Activated naive CD4-positive, alpha-beta T cell treated with anti-CD3 and anti-CD28 coated beads, Interleukin-2, amount 50 U/mL, for 24 hours (primary cell): ENCODE data around the gene GALNT16.

Experiments used
- H3K27ac Mint-ChIP-seq: one replicate; pipeline ENCODE4 v1.8.0; 2021; ENCODE audit warnings: mild to moderate bottlenecking, mixed read lengths
- H3K27me3 Mint-ChIP-seq: one replicate; pipeline ENCODE4 v1.8.0; 2021; ENCODE audit warnings: mixed read lengths
- H3K36me3 Mint-ChIP-seq: one replicate; pipeline ENCODE4 v1.8.0; 2021; ENCODE audit warnings: mixed read lengths
- H3K4me1 Mint-ChIP-seq: one replicate; pipeline ENCODE4 v1.8.0; 2021; ENCODE audit warnings: mixed read lengths
- H3K4me3 Mint-ChIP-seq: one replicate; pipeline ENCODE4 v1.8.0; 2021; ENCODE audit warnings: mild to moderate bottlenecking, mixed read lengths
- H3K9me3 Mint-ChIP-seq: one replicate; pipeline ENCODE4 v1.8.0; 2021; ENCODE audit warnings: mixed read lengths

Gene GALNT16

DNA sequence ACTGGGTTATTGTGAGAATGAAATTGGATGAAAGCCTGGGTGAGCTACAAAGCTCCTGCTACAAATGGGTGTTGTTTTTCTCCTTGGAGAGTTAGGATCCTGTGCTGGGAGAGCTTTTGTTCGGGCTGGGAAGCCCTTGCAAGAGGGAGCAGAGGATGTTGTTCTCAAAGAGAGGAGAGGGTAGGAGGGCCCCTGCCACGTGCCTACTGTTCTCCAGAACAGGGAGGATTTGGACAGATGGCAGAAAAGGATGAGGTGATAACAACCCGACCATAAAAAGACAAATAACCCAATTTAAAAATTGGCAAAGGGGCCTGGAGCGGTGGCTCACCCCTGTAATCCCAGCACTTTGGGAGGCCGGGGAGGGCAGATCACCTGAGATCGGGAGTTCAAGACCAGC, 68.8 kb downstream of the GALNT16 start:
- Mint-ChIP-seq H3K36me3 (no peaks in the 10 kb centered on the region), H3K4me1 (no peaks in the 10 kb centered on the region), H3K9me3 (no peaks in the 10 kb centered on the region), H3K27me3 (no peaks in the 10 kb centered on the region), H3K27ac (no peak overlapping the region), H3K4me3 (no peak overlapping the region)

GRCh38 chr14:69331206-69331605, 71.2 kb downstream of the GALNT16 start:
- no peaks in the 10 kb centered on the region for H3K9me3 Mint-ChIP-seq
- no peaks in the 10 kb centered on the region for H3K36me3 Mint-ChIP-seq
- H3K4me3 Mint-ChIP-seq: no peak overlapping the region
- H3K4me1 Mint-ChIP-seq: peaks cover 5% of the 10 kb centered on the region
- H3K27me3 Mint-ChIP-seq: no peaks in the 10 kb centered on the region
- no peak overlapping the region for H3K27ac Mint-ChIP-seq

- Mint-ChIP-seq H3K4me1 (peaks cover 5% of the 10 kb centered on the region), H3K36me3 (no peaks in the 10 kb centered on the region), H3K27ac (no peak overlapping the region), H3K4me3 (no peak overlapping the region), H3K27me3 (no peaks in the 10 kb centered on the region), H3K9me3 (no peaks in the 10 kb centered on the region)
Observed at GRCh38 chr14:69332782-69333395, 72.9 kb downstream of the GALNT16 start.

DNA sequence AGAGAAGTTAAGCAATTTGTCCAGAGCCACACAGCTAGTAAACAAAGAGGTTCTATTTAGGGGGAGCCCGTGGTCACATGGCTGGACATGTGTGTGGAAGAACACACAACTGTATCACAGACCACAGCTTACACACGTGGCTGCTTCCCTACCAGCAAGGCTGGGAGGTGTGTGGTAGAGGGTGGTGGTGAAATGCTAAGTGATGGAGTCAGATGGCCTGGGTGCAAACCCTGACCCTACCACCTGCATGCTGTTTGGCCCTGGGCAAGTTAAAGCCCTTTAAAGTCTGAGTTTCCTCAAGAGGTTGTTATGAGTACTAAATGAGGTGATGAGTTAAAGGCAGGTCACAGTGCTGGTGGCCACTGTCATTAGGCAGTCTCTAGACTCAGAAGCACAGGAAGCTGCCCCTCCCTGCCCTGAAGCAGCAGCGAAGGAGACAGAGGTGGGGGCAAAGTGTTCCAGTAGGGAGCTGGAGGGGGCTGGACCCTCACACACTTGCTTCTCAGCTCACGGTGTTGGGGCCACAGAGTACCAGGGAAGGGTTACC, 73.9 kb downstream of the GALNT16 start:
- no peaks in the 10 kb centered on the region for H3K9me3 Mint-ChIP-seq
- H3K4me3 Mint-ChIP-seq: no peak overlapping the region
- H3K4me1 Mint-ChIP-seq: peaks cover 5% of the 10 kb centered on the region
- H3K36me3 Mint-ChIP-seq: no peaks in the 10 kb centered on the region
- no peaks in the 10 kb centered on the region for H3K27me3 Mint-ChIP-seq
- H3K27ac Mint-ChIP-seq: no peak overlapping the region

DNA sequence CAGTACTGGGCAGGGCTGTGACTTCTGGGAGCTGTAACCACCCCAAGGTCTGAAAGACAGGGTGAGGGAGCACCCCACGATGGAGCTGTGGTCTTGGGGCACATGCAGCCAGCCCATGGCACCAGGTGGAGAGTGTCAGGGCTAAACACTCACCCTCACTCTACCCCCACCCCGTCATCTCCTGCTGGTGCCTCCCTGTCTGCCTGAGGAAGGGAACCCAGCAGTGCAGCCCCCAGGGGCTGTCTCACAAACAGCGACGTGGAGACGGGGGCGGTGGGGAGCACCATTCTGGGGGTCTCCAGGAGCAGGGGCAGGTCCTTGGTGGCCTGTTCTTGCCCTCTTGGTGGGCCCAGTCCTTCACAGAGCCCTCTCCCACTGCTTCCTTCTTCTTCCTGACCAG, 74.6 kb downstream of the GALNT16 start:
- H3K4me3 Mint-ChIP-seq: no peak overlapping the region
- no peaks in the 10 kb centered on the region for H3K36me3 Mint-ChIP-seq
- no peak overlapping the region for H3K27ac Mint-ChIP-seq
- peaks cover 5% of the 10 kb centered on the region for H3K4me1 Mint-ChIP-seq
- H3K9me3 Mint-ChIP-seq: no peaks in the 10 kb centered on the region
- no peaks in the 10 kb centered on the region for H3K27me3 Mint-ChIP-seq

GRCh38 chr14:69335371-69335771, 75.4 kb downstream of the GALNT16 start:
- Mint-ChIP-seq H3K4me1 (peaks cover 5% of the 10 kb centered on the region), H3K27me3 (no peaks in the 10 kb centered on the region), H3K36me3 (no peaks in the 10 kb centered on the region), H3K27ac (no peak overlapping the region), H3K4me3 (no peak overlapping the region), H3K9me3 (no peaks in the 10 kb centered on the region)

GRCh38 chr14:69337984-69338383, 78.0 kb downstream of the GALNT16 start:
- no peaks in the 10 kb centered on the region for H3K36me3 Mint-ChIP-seq
- no peaks in the 10 kb centered on the region for H3K9me3 Mint-ChIP-seq
- no peak overlapping the region for H3K27ac Mint-ChIP-seq
- H3K4me3 Mint-ChIP-seq: no peak overlapping the region
- H3K4me1 Mint-ChIP-seq: peaks cover 5% of the 10 kb centered on the region
- H3K27me3 Mint-ChIP-seq: no peaks in the 10 kb centered on the region

- Mint-ChIP-seq H3K4me1 (peaks cover 5% of the 10 kb centered on the region), H3K4me3 (no peak overlapping the region), H3K9me3 (no peaks in the 10 kb centered on the region), H3K27ac (no peak overlapping the region), H3K36me3 (no peaks in the 10 kb centered on the region), H3K27me3 (no peaks in the 10 kb centered on the region)
Observed at GRCh38 chr14:69339426-69339825, 79.5 kb downstream of the GALNT16 start.

DNA sequence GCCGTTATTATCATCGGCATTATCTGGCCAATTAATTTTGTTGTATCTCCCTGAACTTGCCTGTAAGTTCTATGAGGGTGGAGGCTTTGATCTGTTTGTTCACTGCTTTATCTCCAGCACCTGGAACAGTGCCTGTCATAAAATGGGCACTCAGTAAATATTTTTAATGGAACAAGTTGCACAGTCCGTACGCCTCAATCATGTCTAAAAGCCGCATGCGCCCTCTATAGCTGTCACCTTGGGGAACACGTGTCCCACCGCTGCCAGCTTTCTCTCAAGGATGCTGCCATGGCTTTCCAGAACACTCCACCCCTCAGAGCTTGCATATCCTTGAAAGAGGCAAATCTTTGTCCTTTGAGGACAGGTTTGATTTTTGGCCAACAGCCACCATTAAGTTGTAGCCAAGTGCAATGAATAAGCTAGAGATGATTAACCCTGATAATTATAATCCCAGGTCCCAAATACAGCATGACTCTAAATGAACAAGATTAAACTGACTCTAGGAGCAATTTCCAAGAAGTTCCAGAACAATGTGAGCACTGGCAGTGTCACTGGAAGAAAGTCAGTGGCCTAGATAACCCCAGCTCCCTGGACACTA, 83.1 kb downstream of the GALNT16 start:
- Mint-ChIP-seq H3K36me3 (no peaks in the 10 kb centered on the region), H3K4me3 (no peak overlapping the region), H3K9me3 (no peaks in the 10 kb centered on the region), H3K27me3 (no peaks in the 10 kb centered on the region), H3K27ac (no peak overlapping the region), H3K4me1 (no peaks in the 10 kb centered on the region)

DNA sequence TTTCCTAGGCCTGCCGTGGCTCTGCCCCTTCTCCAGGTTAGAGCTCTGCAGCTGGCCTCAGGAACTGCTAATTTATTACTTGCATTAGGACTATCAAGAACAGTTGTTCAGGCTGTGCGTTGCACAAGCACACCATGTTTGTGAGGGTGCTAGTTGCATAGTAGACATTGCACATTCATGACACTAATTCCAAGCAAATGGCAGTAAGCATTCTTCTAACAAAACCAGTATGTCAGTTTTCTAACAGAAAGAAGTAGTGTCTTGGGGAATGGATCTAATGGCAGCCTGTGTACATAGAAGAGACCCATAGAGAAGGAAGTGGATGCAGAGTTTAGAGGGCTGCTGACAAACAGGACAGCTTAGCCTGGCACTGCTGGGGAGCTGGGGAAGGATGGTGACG, 84.2 kb downstream of the GALNT16 start:
- no peak overlapping the region for H3K4me3 Mint-ChIP-seq
- no peaks in the 10 kb centered on the region for H3K4me1 Mint-ChIP-seq
- no peaks in the 10 kb centered on the region for H3K9me3 Mint-ChIP-seq
- H3K27me3 Mint-ChIP-seq: no peaks in the 10 kb centered on the region
- H3K27ac Mint-ChIP-seq: no peak overlapping the region
- H3K36me3 Mint-ChIP-seq: no peaks in the 10 kb centered on the region

GRCh38 chr14:69345402-69345801, 85.4 kb downstream of the GALNT16 start:
- Mint-ChIP-seq H3K27ac (no peak overlapping the region), H3K9me3 (no peaks in the 10 kb centered on the region), H3K27me3 (no peaks in the 10 kb centered on the region), H3K4me1 (no peaks in the 10 kb centered on the region), H3K4me3 (no peak overlapping the region), H3K36me3 (no peaks in the 10 kb centered on the region)

DNA sequence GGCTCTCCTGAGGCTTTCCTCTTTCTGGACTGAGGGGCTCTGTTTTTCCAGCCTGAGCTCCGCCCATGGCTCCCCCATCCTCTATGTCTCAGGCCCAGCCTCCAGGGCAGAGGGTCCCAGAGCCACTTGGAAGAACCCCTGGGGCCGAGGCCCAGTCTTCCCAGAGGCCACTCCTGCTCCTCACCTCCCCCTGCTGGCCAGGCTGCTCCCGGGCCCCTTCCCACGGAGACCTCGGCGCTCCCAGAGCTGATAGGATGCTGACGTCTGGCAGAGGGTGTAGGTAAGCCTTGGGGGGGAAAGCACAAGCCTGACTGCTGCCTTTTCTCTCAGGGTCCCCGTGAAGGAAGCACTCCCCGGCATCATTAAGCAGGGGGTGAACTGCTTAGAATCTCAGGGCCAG, 86.8 kb downstream of the GALNT16 start:
- Mint-ChIP-seq H3K9me3 (no peaks in the 10 kb centered on the region), H3K4me1 (no peaks in the 10 kb centered on the region), H3K27me3 (no peaks in the 10 kb centered on the region), H3K36me3 (no peaks in the 10 kb centered on the region), H3K4me3 (no peak overlapping the region), H3K27ac (no peak overlapping the region)

DNA sequence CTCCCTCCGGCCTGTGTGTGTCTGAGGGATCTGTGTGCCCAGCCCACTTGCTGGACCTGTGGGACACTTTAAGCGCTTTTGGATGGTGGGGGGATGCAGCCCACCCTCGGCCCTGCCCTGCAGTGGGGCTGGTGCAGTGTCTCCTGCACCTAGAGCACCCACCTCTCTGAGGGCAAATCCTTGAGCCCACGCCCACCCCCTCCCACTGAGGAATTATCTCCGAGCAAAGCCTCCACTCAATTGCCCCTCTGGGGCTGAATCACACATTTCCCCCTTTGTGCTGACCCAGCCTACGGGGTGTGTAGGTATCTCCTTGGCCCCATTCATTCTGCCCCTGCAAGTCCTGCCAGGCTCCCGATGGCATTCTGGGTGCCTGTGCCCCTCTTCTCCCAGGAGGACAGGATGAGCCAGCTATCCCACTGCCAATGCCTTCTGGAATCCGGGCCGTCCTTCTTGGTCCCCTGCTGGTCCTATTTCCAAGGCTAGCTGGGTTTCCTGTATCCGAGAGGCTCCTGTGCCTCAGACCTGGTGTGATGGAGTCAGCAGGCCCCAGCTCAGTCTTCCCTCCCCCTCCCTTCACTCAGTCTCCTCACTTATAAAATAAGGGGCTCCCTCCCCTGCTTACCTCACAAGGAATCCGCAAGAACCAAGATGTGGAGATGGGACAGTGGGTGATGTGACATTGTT, 89.3 kb downstream of the GALNT16 start:
- Mint-ChIP-seq H3K9me3 (no peaks in the 10 kb centered on the region), H3K27ac (no peak overlapping the region), H3K27me3 (no peaks in the 10 kb centered on the region), H3K36me3 (no peaks in the 10 kb centered on the region), H3K4me1 (peaks cover 2% of the 10 kb centered on the region), H3K4me3 (no peak overlapping the region)

- no peaks in the 10 kb centered on the region for H3K36me3 Mint-ChIP-seq
Observed at GRCh38 chr14:69350892-69351291, 90.9 kb downstream of the GALNT16 start.

DNA sequence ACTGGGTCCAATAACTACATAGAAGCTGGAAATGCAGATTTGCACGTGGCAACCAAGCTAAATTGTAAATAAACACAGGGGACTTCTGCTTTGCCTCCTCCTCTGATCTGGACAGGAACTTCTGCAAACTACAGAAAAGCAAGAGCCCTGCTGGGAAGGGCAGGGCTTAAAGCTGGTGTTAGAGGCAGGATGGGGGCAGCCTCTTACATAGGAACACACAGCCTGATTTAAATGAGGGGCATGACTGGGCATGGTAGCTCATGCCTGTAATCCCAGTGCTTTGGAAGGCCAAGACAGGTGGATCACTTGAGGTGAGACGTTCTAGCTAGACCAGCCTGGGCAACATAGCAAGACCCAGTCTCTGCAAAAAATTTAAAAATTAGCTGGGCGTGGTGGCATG, 91.4 kb downstream of the GALNT16 start:
- Mint-ChIP-seq H3K9me3 (no peaks in the 10 kb centered on the region), H3K4me1 (peaks cover 11% of the 10 kb centered on the region), H3K36me3 (no peaks in the 10 kb centered on the region), H3K27me3 (no peaks in the 10 kb centered on the region), H3K4me3 (no peak overlapping the region), H3K27ac (no peak overlapping the region)

More at GRCh38 chr14:69350892-69351291, 90.9 kb downstream of the GALNT16 start:
- H3K4me1 Mint-ChIP-seq: peaks cover 11% of the 10 kb centered on the region
- H3K27me3 Mint-ChIP-seq: no peaks in the 10 kb centered on the region
- no peak overlapping the region for H3K4me3 Mint-ChIP-seq
- H3K27ac Mint-ChIP-seq: no peak overlapping the region
- H3K9me3 Mint-ChIP-seq: no peaks in the 10 kb centered on the region

DNA sequence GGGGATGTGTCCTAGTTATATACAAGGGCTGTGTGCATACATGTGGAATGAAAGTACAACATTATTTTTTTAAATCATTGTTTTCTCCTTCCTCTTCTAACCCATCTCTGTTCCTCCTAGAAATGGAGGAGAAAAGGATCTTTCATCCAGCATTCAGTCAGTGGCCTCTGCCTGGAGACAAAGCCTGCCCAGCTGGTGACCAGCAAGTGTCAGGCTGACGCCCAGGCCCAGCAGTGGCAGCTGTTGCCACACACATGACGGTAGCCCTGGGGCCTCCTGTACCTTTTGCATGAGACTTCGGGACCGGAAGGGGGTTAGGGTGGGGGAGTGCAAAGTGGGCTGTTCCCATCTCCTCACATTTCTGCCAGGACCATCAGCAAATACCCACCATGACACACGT, 92.0 kb downstream of the GALNT16 start:
- Mint-ChIP-seq H3K9me3 (no peaks in the 10 kb centered on the region), H3K4me1 (peaks cover 11% of the 10 kb centered on the region), H3K4me3 (no peak overlapping the region), H3K27me3 (no peaks in the 10 kb centered on the region), H3K27ac (no peak overlapping the region), H3K36me3 (no peaks in the 10 kb centered on the region)
